HG02678 (cell line): ENCODE results near the gene SSX3.
"Not testable (repeated sequence)": the region's sequence is repeated elsewhere in the genome, so short reads cannot be mapped to it uniquely, and the experiment has no call there.

Experiments
- ATAC-seq: cut with Tn5 transposase; IDR thresholded peaks from one replicate; pipeline ENCODE4 v1.9.1; 2021; ENCODE audit warnings: mild to moderate bottlenecking, moderate library complexity; ENCODE audit not compliant: unreplicated experiment

The SSX3 gene, protein sequence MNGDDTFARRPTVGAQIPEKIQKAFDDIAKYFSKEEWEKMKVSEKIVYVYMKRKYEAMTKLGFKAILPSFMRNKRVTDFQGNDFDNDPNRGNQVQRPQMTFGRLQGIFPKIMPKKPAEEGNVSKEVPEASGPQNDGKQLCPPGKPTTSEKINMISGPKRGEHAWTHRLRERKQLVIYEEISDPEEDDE

DNA sequence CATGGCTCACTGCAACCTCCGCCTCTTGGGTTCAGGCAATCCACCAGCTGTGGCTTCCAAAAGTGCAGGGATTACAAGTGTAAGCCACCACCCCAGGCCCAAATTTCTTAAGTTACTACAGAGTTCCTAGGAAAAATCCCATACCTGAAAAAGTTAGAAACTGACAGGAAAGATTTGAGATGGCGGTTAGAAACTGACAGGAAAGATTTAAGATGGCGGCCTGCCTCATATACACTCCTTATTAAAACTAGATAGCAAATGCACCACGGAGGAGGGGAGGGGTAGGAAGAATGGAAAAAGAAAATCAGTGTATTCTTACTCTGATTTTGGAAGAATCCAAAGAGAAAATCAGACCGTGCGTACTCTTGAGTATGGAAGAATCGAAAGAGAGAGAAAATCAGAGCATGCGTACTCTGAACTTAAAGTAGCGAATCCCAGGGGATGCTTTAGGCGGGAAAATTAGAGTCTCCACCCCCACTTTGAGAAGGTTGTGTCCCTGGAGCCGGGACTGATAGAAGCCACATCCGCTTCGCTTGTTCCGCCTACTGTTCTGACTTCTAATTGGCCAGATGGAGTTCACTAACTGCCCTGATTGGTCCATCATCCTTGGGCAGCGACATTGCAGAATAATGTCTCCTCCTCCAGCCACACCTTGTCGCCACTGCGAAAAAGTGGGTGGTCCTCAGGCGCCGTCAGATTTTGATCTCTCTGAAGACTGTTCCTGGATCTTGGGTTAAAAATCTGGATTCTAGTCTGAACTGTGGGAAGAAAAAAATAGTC is at the start of gene SSX3:
Gene SSX3 (minus strand): TSS at position 389 of the 780 bp plus-strand sequence. CDS start 1,454 bp downstream, outside the sequence.
- not testable (repeated sequence) for ATAC-seq

DNA sequence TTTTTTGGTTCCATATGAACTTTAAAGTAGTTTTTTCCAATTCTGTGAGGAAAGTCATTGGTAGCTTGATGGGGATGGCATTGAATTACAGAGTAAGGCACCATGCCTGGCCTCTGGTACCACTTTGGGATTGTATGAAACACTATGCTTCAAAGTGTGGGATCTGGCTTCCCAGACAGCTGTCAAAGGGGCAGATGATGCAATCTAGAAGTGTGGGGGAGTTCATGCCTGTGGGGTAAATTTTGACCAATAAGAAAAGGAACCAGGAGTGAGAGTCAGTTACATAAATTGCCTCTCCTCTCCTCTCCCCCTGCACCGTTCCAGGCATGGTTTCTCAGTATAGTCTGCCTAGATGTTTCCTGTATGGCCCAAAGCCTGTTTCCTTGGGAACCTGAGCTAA is 41.3 kb upstream of the SSX3 start:
- ATAC-seq = not testable (repeated sequence)

DNA sequence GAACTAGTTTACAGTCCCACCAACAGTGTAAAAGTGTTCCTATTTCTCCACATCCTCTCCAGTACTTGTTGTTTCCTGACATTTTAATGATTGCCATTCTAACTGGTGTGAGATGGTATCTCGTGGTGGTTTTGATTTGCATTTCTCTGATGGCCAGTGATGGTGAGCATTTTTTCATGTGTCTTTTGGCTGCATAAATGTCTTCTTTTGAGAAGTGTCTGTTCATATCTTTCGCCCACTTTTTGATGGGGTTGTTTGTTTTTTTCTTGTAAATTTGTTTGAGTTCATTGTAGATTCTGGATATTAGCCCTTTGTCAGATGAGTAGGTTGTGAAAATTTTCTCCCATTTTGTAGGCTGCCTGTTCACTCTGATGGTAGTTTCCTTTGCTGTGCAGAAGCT is 40.4 kb upstream of the SSX3 start:
- ATAC-seq = not testable (repeated sequence)

DNA sequence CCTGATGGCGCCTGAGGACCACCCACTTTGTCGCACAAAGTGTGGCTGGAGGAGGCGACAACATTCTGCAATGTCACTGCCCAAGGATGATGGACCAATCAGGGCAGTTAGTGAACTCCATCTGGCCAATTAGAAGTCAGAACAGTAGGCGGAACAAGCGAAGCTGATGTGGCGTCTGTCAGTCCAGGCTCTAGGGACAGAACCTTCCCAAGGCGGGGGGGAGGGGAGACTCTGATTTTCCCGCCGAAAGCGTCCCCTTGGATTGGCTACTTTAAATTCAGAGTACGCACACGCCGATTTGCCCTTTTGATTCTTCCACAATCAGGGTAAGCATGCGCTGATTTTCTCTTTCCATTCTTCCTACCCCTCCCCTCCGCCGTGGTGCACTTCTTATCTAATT is 26.7 kb upstream of the SSX3 start, which contains the start of gene SSX4:
Gene SSX4 (plus strand): TSS at position 301 of the 400 bp plus-strand sequence. CDS start 515 bp downstream, outside the sequence.
- not testable (repeated sequence) for ATAC-seq

DNA sequence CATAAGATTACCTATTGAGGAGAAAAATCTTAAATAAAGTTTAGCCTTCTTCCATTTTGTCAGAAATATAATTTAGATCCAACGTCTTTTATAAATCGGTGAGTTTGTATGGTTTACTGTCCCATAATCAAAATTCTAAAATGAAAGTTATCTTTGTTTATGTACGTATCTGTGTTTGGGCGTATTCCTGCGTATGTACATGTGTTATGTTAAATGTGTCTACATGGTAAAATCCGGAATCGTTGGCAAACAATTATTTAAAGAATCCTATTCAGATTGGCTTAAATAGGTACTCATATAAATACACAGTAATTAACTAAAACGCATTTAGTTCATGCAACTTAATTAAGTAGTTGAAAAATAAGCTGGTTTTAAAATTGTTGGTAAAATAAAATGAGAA is 13.9 kb upstream of the SSX3 start:
- ATAC-seq = not testable (repeated sequence)

DNA sequence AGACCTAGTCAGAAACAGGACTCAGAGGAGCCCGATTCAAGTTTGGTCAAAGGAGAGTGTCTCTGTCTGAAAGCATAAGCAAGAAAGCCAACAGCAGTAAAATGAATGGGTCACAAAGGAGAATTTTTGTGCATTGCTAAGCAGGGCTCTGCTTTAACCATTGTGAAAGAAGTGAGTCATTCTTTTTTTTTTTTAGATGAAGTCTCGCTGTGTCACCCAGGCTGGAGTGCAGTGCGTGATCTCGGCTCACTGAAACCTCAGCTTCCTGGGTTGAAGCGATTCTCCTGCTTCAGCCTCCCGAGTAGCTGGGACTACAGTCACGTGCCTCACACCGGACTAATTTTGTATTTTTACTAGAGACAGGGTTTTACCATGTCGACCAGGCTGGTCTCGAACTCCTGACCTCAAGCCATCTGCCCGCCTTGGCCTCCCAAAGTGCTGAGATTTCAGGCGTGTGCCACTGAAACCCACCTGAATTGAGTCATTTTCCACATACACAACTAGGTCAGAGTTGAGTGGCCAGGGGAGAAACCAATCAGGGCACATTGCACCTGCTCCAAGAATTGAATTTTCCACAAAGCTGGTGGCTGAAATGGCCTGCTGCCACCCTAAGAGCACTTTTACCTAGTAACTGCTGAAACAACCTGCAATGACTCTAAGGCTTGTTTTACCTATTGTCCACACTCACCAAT is 11.4 kb upstream of the SSX3 start:
- ATAC-seq = not testable (repeated sequence)

DNA sequence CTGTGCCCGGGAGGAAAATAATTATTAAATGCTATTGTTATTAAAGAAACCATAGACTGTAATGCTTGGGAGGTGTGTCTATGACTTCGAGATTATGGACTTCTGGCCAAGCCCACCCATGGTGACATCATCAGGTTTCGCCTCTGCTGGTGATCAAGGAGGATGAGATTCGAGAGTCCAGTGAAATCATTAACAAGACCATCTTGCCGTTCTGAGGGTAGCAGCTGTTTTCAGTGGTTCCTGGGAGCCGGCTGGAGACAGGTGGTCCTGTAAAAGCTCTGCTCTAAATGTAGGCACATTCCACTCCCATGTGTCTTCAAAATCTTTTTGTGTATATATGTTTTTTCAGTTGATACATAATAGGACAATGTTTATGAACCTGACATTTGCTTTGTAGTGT is 2.8 kb upstream of the SSX3 start:
- not testable (repeated sequence) for ATAC-seq

DNA sequence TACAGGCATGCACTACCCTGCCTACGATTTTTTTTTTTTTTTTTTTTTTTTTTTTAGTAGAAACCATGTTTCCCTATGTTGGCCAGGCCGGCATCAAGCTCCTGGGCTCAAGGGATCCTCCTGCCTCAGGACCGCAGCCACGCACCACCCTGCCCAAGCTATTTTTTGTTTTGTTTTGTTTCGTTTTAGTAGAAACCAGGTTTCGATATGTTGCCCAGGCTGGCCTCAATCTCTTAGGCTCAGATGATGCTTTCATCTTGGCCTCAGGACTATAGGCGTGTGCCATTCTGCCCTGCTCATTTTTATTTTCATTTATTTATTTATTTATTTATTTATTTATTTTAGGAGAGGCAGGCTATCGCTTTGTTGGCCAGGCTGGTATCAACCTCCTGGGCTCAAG is 1.2 kb upstream of the SSX3 start:
- ATAC-seq = no peak

DNA sequence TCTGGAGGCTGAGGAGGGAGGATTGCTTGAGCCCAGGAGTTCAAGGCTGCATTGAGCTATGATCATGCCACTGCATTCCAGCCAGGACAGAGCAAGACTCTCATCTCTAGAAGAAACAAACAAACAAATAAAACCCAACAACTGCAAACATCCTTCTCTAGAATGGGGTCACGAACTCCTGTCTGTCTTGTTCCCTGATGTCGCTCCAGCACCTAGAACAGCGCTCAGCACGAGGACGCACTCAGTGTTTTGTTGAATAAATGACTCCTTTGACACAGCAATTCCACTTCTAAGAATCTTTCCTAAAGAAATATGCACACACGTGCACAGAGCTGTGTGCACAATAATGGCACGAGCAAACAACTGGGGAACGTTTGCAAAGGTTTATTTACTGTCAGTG is 10.4 kb downstream of the SSX3 start:
- not testable (repeated sequence) for ATAC-seq

DNA sequence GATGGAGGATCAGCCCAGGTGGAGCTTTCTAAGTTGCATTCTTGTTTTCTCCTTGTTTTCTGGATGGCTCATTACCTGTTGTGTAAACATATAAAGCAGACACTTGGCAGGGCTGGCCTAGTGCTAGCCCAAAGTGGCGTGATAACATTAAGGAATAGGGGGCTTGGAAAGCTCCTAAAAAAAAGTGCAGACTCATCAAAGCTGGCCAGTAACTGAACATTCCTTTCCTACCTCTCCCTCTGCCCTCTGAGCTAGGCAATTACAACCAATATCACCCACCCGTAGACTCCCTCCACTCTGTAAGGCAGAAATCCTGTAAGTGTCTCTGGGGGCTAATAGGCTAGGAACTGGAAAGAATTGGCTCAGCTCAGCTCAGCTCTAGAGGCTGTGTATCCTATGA is 42.5 kb downstream of the SSX3 start:
- ATAC-seq = not testable (repeated sequence)

DNA sequence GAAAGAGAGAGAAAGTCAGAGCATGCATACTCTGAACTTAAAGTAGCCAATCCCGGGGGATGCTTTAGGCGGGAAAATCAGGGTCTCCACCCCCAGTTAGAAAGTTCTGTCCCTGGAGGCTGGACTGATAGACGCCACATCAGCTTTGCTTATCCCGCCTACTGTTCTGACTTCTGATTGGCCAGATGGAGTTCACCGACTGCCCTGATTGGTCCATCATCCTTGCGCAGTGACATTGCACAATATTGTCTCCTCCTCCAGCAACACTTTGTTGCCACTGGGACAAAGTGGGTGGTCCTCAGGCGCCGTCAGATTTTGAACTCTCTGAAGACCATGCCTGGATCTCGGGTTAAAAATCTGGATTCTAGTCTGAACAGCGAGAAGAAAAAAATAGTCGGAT is 50.3 kb downstream of the SSX3 start:
- ATAC-seq = no peak
